Mucosa of rectum (tissue), 2 donors: ENCODE data around the gene BABAM2.

ENCODE experiments used
- H3K27ac ChIP-seq, 2 donors: one replicate each; pipeline ENCODE4 v1.7.0; 2013; ENCODE audit warnings: inconsistent platforms in 2 of 2, low read depth in 2 of 2, low read length in 2 of 2
- H3K27me3 ChIP-seq, 2 donors: one replicate each; pipeline ENCODE4 v1.7.0; 2013; ENCODE audit warnings: low read length in 2 of 2; ENCODE audit not compliant: control insufficient read depth in 2 of 2, insufficient read depth in 2 of 2
- H3K36me3 ChIP-seq, 2 donors: one replicate each; pipeline ENCODE4 v1.7.0; 2013; ENCODE audit warnings: low read length in 2 of 2; ENCODE audit not compliant: control insufficient read depth in 2 of 2, insufficient read depth in 2 of 2
- H3K4me1 ChIP-seq, 2 donors: one replicate each; pipeline ENCODE4 v1.7.0; 2013; ENCODE audit warnings: low read length in 2 of 2, mild to moderate bottlenecking in 1 of 2; ENCODE audit not compliant: control insufficient read depth in 2 of 2, insufficient read depth in 2 of 2
- H3K4me3 ChIP-seq, 2 donors: one replicate each; pipeline ENCODE4 v1.7.0; 2013; ENCODE audit warnings: low read length in 2 of 2
- H3K9ac ChIP-seq, 2 donors: one replicate each; pipeline ENCODE4 v1.7.0; 2013; ENCODE audit warnings: low read length in 2 of 2, low read depth in 1 of 2, mild to moderate bottlenecking in 1 of 2
- H3K9me3 ChIP-seq, 2 donors: one replicate each; pipeline ENCODE4 v1.7.0; 2013; ENCODE audit warnings: low read length in 2 of 2; ENCODE audit not compliant: control insufficient read depth in 2 of 2
- donor health status: healthy.
- donor health status: Normal muscosa, but diverticular disease.

Gene BABAM2

GRCh38 chr2:27955384-27956161 is 65.0 kb downstream of the BABAM2 start:
- Histone ChIP-seq H3K4me3 (no peak overlapping the region), H3K9ac (no peak overlapping the region), H3K4me1 (peaks cover 8 to 14% of the 10 kb centered on the region in 2 donors), H3K9me3 (no peaks in the 10 kb centered on the region), H3K27ac (peak overlapping the region; percentile 38 to 56), H3K36me3 (no peaks in the 10 kb centered on the region), H3K27me3 (no peaks in the 10 kb centered on the region)

- Histone ChIP-seq H3K9me3 (no peaks in the 10 kb centered on the region), H3K27ac (no peak overlapping the region), H3K36me3 (no peaks in the 10 kb centered on the region), H3K27me3 (no peaks in the 10 kb centered on the region), H3K4me3 (no peak overlapping the region), H3K9ac (no peak overlapping the region), H3K4me1 (peaks cover 8 to 14% of the 10 kb centered on the region in 2 donors)
Measured at GRCh38 chr2:27956888-27957287, 66.4 kb downstream of the BABAM2 start.

GRCh38 chr2:27958711-27959378 is 68.3 kb downstream of the BABAM2 start:
- H3K4me3 ChIP-seq = no peak overlapping the region
- peaks cover 0 to 2% of the 10 kb centered on the region in 2 donors for H3K36me3 ChIP-seq
- no peak overlapping the region for H3K9ac ChIP-seq
- peaks cover 8 to 14% of the 10 kb centered on the region in 2 donors for H3K4me1 ChIP-seq
- no peak overlapping the region for H3K27ac ChIP-seq
- peaks cover 0 to 2% of the 10 kb centered on the region in 2 donors for H3K9me3 ChIP-seq
- H3K27me3 ChIP-seq = no peaks in the 10 kb centered on the region

GRCh38 chr2:27959496-27959895 is 69.0 kb downstream of the BABAM2 start:
- Histone ChIP-seq H3K36me3 (peaks cover 0 to 3% of the 10 kb centered on the region in 2 donors), H3K27ac (no peak overlapping the region), H3K9ac (peak overlapping the region in 1 of 2 donors; percentile 15), H3K9me3 (peaks cover 0 to 4% of the 10 kb centered on the region in 2 donors), H3K27me3 (no peaks in the 10 kb centered on the region), H3K4me1 (peaks cover 8 to 10% of the 10 kb centered on the region in 2 donors), H3K4me3 (no peak overlapping the region)

- Histone ChIP-seq H3K4me3 (no peak overlapping the region), H3K9me3 (peaks cover 0 to 4% of the 10 kb centered on the region in 2 donors), H3K36me3 (peaks cover 0 to 3% of the 10 kb centered on the region in 2 donors), H3K27ac (no peak overlapping the region), H3K27me3 (no peaks in the 10 kb centered on the region), H3K4me1 (peaks cover 5 to 7% of the 10 kb centered on the region in 2 donors), H3K9ac (no peak overlapping the region)
Measured at GRCh38 chr2:27960237-27960912, 69.8 kb downstream of the BABAM2 start.

GRCh38 chr2:27962006-27962405 is 71.5 kb downstream of the BABAM2 start:
- H3K27ac ChIP-seq = no peak overlapping the region
- peaks cover 3 to 7% of the 10 kb centered on the region in 2 donors for H3K4me1 ChIP-seq
- peaks cover 0 to 3% of the 10 kb centered on the region in 2 donors for H3K36me3 ChIP-seq
- no peak overlapping the region for H3K4me3 ChIP-seq
- no peak overlapping the region for H3K9ac ChIP-seq
- peaks cover 0 to 4% of the 10 kb centered on the region in 2 donors for H3K9me3 ChIP-seq
- H3K27me3 ChIP-seq = no peaks in the 10 kb centered on the region

GRCh38 chr2:27963472-27963871 is 72.9 kb downstream of the BABAM2 start:
- no peaks in the 10 kb centered on the region for H3K27me3 ChIP-seq
- peaks cover 0 to 3% of the 10 kb centered on the region in 2 donors for H3K36me3 ChIP-seq
- H3K9me3 ChIP-seq = peaks cover 0 to 4% of the 10 kb centered on the region in 2 donors
- no peak overlapping the region for H3K27ac ChIP-seq
- no peak overlapping the region for H3K9ac ChIP-seq
- peaks cover 3 to 7% of the 10 kb centered on the region in 2 donors for H3K4me1 ChIP-seq
- H3K4me3 ChIP-seq = no peak overlapping the region

GRCh38 chr2:27964067-27964466 is 73.5 kb downstream of the BABAM2 start:
- H3K4me1 ChIP-seq = peaks cover 3 to 7% of the 10 kb centered on the region in 2 donors
- H3K9me3 ChIP-seq = peaks cover 0 to 4% of the 10 kb centered on the region in 2 donors
- H3K4me3 ChIP-seq = no peak overlapping the region
- no peaks in the 10 kb centered on the region for H3K27me3 ChIP-seq
- peaks cover 0 to 3% of the 10 kb centered on the region in 2 donors for H3K36me3 ChIP-seq
- H3K9ac ChIP-seq = no peak overlapping the region
- H3K27ac ChIP-seq = no peak overlapping the region

GRCh38 chr2:27965841-27966240 is 75.3 kb downstream of the BABAM2 start:
- peaks cover 0 to 4% of the 10 kb centered on the region in 2 donors for H3K9me3 ChIP-seq
- H3K36me3 ChIP-seq = peaks cover 0 to 3% of the 10 kb centered on the region in 2 donors
- H3K27ac ChIP-seq = no peak overlapping the region
- no peak overlapping the region for H3K9ac ChIP-seq
- no peak overlapping the region for H3K4me3 ChIP-seq
- peaks cover 0 to 4% of the 10 kb centered on the region in 2 donors for H3K4me1 ChIP-seq
- no peaks in the 10 kb centered on the region for H3K27me3 ChIP-seq

- peak overlapping the region in 1 of 2 donors; percentile 24 for H3K27ac ChIP-seq
- H3K27me3 ChIP-seq = no peaks in the 10 kb centered on the region
- H3K4me1 ChIP-seq = peaks cover 0 to 4% of the 10 kb centered on the region in 2 donors
Measured at GRCh38 chr2:27966466-27966865, 75.9 kb downstream of the BABAM2 start.

More at GRCh38 chr2:27966466-27966865, 75.9 kb downstream of the BABAM2 start:
- Histone ChIP-seq H3K4me3 (no peak overlapping the region), H3K36me3 (peaks cover 0 to 3% of the 10 kb centered on the region in 2 donors), H3K9ac (no peak overlapping the region), H3K9me3 (peaks cover 0 to 4% of the 10 kb centered on the region in 2 donors)
